ENCODE results near the gene TTYH3. TPM values are rescaled to one million over a fixed set of nuclear protein-coding genes. Genes with fewer than 3 reads are reported as not detected.
"Not testable (repeated sequence)": the region's sequence is repeated elsewhere in the genome, so short reads cannot be mapped to it uniquely, and the experiment has no call there.

The TTYH3 gene
- total and polyA plus RNA-seq, 5 donors, result 8.1 to 25.0 (median 15.4) TPM

GRCh38 chr7:2673214-2673613 lies 41.4 kb downstream of the TTYH3 start:
- 79% methylated on average over 6 of the region's 6 CpGs for WGBS
- ATAC-seq; H3K4me3 ChIP-seq (ENCODE audit: low read length); H3K27ac ChIP-seq (ENCODE audit: low read length); H3K4me1 ChIP-seq (ENCODE audit: control insufficient read depth, insufficient read depth, low read length); H3K27me3 ChIP-seq (ENCODE audit: control insufficient read depth, insufficient read depth); intact Hi-C loops (cut with DNase I); DNase-seq; H3K9me3 ChIP-seq (ENCODE audit: control insufficient read depth, low read length): not testable (repeated sequence)

GRCh38 chr7:2673934-2674333 lies 42.1 kb downstream of the TTYH3 start:
- ATAC-seq (no peak), DNase-seq (no peak)
- Histone ChIP-seq H3K4me3 (ENCODE audit: low read length) (no peak overlapping the region), H3K27ac (ENCODE audit: low read length) (no peak overlapping the region), H3K27me3 (ENCODE audit: control insufficient read depth, insufficient read depth) (no peaks in the 10 kb centered on the region), H3K4me1 (ENCODE audit: control insufficient read depth, insufficient read depth, low read length) (no peaks in the 10 kb centered on the region), H3K9me3 (ENCODE audit: control insufficient read depth, low read length) (no peaks in the 10 kb centered on the region)
- intact Hi-C loops (cut with DNase I), result no loop called here

GRCh38 chr7:2675256-2675764 lies 43.5 kb downstream of the TTYH3 start:
- intact Hi-C loops (cut with DNase I), result no loop called here
- Histone ChIP-seq H3K27ac (ENCODE audit: low read length) (no peak overlapping the region), H3K4me3 (ENCODE audit: low read length) (no peak overlapping the region), H3K27me3 (ENCODE audit: control insufficient read depth, insufficient read depth) (no peaks in the 10 kb centered on the region), H3K4me1 (ENCODE audit: control insufficient read depth, insufficient read depth, low read length) (no peaks in the 10 kb centered on the region), H3K9me3 (ENCODE audit: control insufficient read depth, low read length) (no peaks in the 10 kb centered on the region)
- DNase-seq, result peak in 2 of 3 donors; percentile 11
- 82% methylated on average over 9 of the region's 9 CpGs for WGBS
- no peak for ATAC-seq

GRCh38 chr7:2676576-2676975 lies 44.8 kb downstream of the TTYH3 start:
- H3K4me1 ChIP-seq (ENCODE audit: control insufficient read depth, insufficient read depth, low read length); intact Hi-C loops (cut with DNase I); ATAC-seq; H3K27me3 ChIP-seq (ENCODE audit: control insufficient read depth, insufficient read depth); H3K27ac ChIP-seq (ENCODE audit: low read length); H3K4me3 ChIP-seq (ENCODE audit: low read length); H3K9me3 ChIP-seq (ENCODE audit: control insufficient read depth, low read length): not testable (repeated sequence)
- 83% methylated on average over 7 of the region's 8 CpGs for WGBS
- peak in 2 of 3 donors; percentile 3 to 20 for DNase-seq

- peak in 1 of 3 donors; percentile 21 for DNase-seq
These were observed 46.7 kb downstream of the TTYH3 start for GRCh38 chr7:2678454-2678853.

GRCh38 chr7:2679135-2680127 lies 47.6 kb downstream of the TTYH3 start:
- not testable (repeated sequence) for H3K9me3 ChIP-seq (ENCODE audit: control insufficient read depth, low read length); H3K4me3 ChIP-seq (ENCODE audit: low read length); ATAC-seq; H3K27ac ChIP-seq (ENCODE audit: low read length); H3K27me3 ChIP-seq (ENCODE audit: control insufficient read depth, insufficient read depth); H3K4me1 ChIP-seq (ENCODE audit: control insufficient read depth, insufficient read depth, low read length)
- intact Hi-C loops (cut with DNase I), result loop anchor here in 3 of 4 donors (5.0 to 10.0 kb wide), 4 partner anchors 112 to 235 kb away; partner anchors contain the start of gene GRIFIN (in 1 of the 3)
- DNase-seq, result peak in 2 of 3 donors; percentile 30 to 46
- WGBS, result 56% methylated on average over 63 of the region's 64 CpGs

More at GRCh38 chr7:2678454-2678853, 46.7 kb downstream of the TTYH3 start:
- WGBS, result 85% methylated on average over 15 of the region's 15 CpGs
- H3K9me3 ChIP-seq (ENCODE audit: control insufficient read depth, low read length); H3K27ac ChIP-seq (ENCODE audit: low read length); H3K27me3 ChIP-seq (ENCODE audit: control insufficient read depth, insufficient read depth); H3K4me3 ChIP-seq (ENCODE audit: low read length); H3K4me1 ChIP-seq (ENCODE audit: control insufficient read depth, insufficient read depth, low read length); ATAC-seq; intact Hi-C loops (cut with DNase I): not testable (repeated sequence)

- H3K9me3 ChIP-seq (ENCODE audit: control insufficient read depth, low read length), result no peaks in the 10 kb centered on the region
- WGBS, result 85% methylated on average over 13 of the region's 13 CpGs
- H3K27ac ChIP-seq (ENCODE audit: low read length), result no peak overlapping the region
- intact Hi-C loops (cut with DNase I), result loop anchor here in 3 of 4 donors (5.0 to 10.0 kb wide), 4 partner anchors 113 to 235 kb away; partner anchors contain the start of gene GRIFIN (in 1 of the 3)
- DNase-seq (peak in 1 of 3 donors; percentile 56), ATAC-seq (no peak)
- H3K27me3 ChIP-seq (ENCODE audit: control insufficient read depth, insufficient read depth), result no peaks in the 10 kb centered on the region
- H3K4me1 ChIP-seq (ENCODE audit: control insufficient read depth, insufficient read depth, low read length), result no peaks in the 10 kb centered on the region
- no peak overlapping the region for H3K4me3 ChIP-seq (ENCODE audit: low read length)
These were observed 48.5 kb downstream of the TTYH3 start for GRCh38 chr7:2680256-2680655.

- peak; percentile 87 to 94 (median 92) for DNase-seq
- peak; percentile 79 to 83 for ATAC-seq
- no peak overlapping the region for H3K4me3 ChIP-seq (ENCODE audit: low read length)
- H3K27me3 ChIP-seq (ENCODE audit: control insufficient read depth, insufficient read depth), result no peaks in the 10 kb centered on the region
- intact Hi-C loops (cut with DNase I), result loop anchor here in 3 of 4 donors (5.0 to 10.0 kb wide), 4 partner anchors 114 to 236 kb away; partner anchors contain the start of gene GRIFIN (in 1 of the 3)
- H3K4me1 ChIP-seq (ENCODE audit: control insufficient read depth, insufficient read depth, low read length), result no peaks in the 10 kb centered on the region
- H3K27ac ChIP-seq (ENCODE audit: low read length), result no peak overlapping the region
- H3K9me3 ChIP-seq (ENCODE audit: control insufficient read depth, low read length), result no peaks in the 10 kb centered on the region
- 37% methylated on average over 27 of the region's 27 CpGs for WGBS
These were observed 49.2 kb downstream of the TTYH3 start for GRCh38 chr7:2680792-2681490.

GRCh38 chr7:2681929-2682799 lies 50.4 kb downstream of the TTYH3 start:
- no peak overlapping the region for H3K27ac ChIP-seq (ENCODE audit: low read length)
- no peaks in the 10 kb centered on the region for H3K27me3 ChIP-seq (ENCODE audit: control insufficient read depth, insufficient read depth)
- ATAC-seq (no peak), DNase-seq (peak in 1 of 3 donors; percentile 42)
- 91% methylated on average over 27 of the region's 27 CpGs for WGBS
- no peak overlapping the region for H3K4me3 ChIP-seq (ENCODE audit: low read length)
- intact Hi-C loops (cut with DNase I), result loop anchor here in 3 of 4 donors (5.0 to 10.0 kb wide), 4 partner anchors 115 to 237 kb away; partner anchors contain the start of gene GRIFIN (in 1 of the 3)
- no peaks in the 10 kb centered on the region for H3K9me3 ChIP-seq (ENCODE audit: control insufficient read depth, low read length)
- H3K4me1 ChIP-seq (ENCODE audit: control insufficient read depth, insufficient read depth, low read length), result no peaks in the 10 kb centered on the region

GRCh38 chr7:2684501-2684900 lies 52.7 kb downstream of the TTYH3 start:
- ATAC-seq (no peak), DNase-seq (peak in 1 of 3 donors; percentile 41)
- no peaks in the 10 kb centered on the region for H3K27me3 ChIP-seq (ENCODE audit: control insufficient read depth, insufficient read depth)
- no peak overlapping the region for H3K4me3 ChIP-seq (ENCODE audit: low read length)
- no peak overlapping the region for H3K27ac ChIP-seq (ENCODE audit: low read length)
- peaks cover 3% of the 10 kb centered on the region for H3K4me1 ChIP-seq (ENCODE audit: control insufficient read depth, insufficient read depth, low read length)
- H3K9me3 ChIP-seq (ENCODE audit: control insufficient read depth, low read length), result no peaks in the 10 kb centered on the region
- 93% methylated on average over 11 of the region's 11 CpGs for WGBS
- intact Hi-C loops (cut with DNase I), result loop anchor here in 3 of 4 donors (5.0 to 10.0 kb wide), 4 partner anchors 117 to 240 kb away; partner anchors contain the start of gene GRIFIN (in 1 of the 3)
